Fibroblast of peridontal ligament (primary cell): ENCODE measurements around the gene FNBP1L.
"Not testable (repeated sequence)": the region's sequence is repeated elsewhere in the genome, so short reads cannot be mapped to it uniquely, and the experiment has no call there.

Experiments
- DNase-seq: peaks from one replicate; pipeline ENCODE4 v3.0.0-alpha.2; 2010; ENCODE audit errors: extremely low read depth

The FNBP1L gene

DNA sequence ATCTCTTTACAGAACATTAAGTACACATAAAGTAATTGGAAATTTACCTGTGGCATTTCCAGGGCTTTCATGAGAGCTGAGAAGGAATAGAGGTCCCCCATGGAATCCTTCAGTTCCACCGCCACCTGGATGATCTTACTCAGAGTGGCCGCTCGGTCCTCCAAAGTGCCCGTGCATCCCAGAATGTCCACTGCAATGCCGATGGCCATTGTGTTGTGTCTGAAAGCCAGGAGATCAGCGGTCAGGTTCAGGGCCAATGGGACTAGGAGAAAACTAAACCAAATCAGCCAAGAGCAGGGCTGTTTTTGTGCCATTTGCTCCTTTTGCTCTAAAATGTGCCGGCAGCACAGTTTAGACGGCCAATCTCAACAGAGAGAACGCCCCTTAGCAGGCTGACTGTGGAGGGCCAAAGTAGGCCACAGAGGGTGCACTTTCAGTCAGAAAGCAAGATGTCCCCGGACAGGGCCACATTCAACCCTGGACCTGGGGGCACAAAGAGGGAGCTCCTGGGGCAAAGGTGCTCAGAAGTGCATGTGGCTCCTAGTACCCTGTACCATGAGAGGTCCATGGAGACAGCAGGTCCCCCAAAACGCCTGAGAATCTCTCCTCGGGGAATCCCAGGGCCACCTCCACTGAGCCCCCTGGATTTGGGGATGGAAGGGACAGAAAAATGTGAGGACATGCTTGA, 123.8 kb downstream of the FNBP1L start:
- DNase-seq = no peak

DNA sequence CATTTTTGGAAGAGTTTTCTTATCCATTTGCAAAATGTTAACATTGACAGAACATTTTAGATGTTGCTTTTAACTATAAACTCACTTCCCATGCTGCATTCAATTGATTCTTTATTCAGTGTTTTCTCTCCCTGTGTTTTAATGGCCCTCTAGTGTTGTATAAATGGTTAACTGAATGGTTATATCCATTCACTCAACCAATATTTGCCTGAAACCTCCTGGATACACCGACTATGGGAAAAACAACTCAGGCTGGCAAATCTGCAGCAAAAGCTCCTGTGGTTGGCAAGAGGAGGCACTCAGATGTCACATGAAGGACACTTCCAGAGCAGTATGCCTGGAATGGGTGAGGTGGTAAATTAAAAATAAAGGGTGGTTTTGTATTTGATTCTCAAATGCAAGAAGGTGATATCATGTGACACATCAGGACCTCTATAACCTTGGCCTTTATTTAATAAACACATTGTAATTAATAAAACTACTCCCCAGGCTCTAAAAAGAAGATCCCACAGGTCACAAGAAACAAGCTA, 126.1 kb downstream of the FNBP1L start:
- DNase-seq = no peak

DNA sequence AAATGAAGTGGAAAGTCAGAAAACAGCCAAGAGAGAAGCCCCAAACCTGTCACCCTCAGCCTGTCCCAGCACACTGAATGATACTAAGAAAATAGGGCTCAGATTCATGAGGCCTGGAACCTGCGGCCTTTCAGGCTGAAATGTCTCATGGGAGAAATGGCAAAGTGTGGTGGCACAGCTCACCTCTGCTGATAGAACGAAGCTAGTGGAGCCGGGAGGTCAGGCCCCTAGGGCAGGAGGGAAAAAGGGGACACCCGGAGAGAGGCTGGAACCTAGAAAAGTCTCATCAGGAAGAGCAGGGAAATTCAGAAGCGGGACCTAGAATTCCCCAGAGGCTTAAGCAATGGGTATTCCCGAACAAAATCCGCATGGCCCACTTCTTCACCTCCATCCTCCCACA, 126.6 kb downstream of the FNBP1L start:
- no peak for DNase-seq

DNA sequence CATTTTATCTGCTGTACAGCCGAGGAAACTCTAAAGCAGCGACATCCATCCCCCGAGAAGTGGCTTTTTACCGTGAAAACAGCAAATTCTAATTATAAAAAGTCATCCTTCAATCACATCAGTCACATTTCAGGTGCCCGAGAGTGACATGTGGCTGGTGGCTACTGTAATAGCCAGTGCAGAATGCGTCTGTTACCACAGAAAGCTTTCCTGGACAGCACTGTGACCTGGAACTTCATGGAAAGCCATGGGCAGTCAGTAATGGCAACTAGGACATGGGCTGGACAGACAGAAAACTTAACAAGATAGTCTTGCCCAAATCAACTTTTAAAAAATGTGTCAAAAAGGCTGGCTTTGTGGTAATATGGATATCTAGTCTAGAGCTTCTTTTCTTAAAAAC, 127.1 kb downstream of the FNBP1L start:
- no peak for DNase-seq

DNA sequence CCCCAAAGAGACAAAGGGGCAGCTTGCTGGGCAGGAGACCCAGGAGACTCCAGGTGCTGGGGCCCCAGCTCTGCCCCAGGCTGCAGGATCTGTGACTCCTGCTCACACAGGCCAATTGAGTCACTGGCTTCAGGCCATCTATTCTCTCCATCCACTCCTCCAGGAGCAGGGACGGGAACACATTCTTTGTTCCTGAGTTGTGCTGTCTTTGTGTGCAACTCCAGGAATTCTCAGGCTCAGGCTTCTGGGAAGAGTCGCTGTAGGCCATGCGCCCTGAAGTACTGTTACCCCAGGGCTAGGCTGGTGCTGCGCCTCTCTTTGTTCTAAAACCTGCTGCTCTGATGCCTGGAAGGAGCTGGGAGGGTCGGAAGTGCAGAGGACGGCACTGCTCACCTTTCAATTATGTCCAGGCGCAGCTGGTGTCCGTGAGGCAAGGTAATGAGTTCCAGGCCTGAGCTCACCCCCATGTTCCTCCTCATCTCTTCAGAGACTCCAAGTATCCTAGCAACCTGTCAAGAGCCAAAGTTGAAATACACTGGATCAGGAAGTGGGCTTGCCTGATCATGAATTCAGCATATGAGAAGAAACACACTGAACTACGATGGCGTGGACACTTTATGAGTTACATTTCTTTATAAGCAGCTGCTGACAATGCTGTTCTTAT, 127.8 kb downstream of the FNBP1L start:
- DNase-seq = no peak

DNA sequence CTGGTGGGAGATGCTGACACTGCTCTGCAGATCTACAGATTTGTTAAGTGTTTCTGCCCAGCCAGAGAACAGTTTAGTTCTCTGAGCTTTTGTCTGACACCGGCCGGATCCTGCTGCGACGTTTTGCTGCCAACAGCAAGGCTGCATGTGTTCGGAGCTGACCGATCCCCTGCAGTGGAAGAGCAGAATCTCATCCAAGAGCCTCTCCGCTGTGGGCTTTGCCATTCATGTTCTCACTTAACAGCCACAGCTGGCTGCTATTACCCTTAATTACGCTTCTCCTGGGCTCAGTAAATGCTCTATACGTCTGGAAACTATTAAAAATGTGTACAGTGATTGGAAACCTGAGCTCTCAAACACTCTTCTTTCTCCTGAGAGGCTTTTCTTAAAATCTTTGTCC, 128.4 kb downstream of the FNBP1L start:
- DNase-seq = peak; percentile 95

DNA sequence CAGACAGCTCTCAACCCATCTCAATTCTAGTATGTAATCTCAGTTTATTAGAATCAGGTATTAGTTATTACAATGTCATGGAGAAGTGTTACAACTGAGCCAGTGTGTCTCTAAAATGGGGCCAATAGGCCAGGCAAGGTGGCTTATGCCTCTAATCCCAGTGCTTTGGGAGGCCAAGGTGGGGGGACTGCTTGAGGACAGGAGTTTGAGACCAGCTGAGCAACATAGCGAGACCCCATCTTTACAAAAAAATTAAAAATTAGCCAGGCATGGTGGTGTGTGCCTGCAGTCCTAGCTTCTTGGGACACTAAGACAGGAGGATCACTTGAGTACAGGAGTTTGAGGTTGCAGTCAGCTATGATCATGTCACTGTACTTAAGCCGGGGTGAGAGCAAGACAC, 128.8 kb downstream of the FNBP1L start:
- DNase-seq = no peak

DNA sequence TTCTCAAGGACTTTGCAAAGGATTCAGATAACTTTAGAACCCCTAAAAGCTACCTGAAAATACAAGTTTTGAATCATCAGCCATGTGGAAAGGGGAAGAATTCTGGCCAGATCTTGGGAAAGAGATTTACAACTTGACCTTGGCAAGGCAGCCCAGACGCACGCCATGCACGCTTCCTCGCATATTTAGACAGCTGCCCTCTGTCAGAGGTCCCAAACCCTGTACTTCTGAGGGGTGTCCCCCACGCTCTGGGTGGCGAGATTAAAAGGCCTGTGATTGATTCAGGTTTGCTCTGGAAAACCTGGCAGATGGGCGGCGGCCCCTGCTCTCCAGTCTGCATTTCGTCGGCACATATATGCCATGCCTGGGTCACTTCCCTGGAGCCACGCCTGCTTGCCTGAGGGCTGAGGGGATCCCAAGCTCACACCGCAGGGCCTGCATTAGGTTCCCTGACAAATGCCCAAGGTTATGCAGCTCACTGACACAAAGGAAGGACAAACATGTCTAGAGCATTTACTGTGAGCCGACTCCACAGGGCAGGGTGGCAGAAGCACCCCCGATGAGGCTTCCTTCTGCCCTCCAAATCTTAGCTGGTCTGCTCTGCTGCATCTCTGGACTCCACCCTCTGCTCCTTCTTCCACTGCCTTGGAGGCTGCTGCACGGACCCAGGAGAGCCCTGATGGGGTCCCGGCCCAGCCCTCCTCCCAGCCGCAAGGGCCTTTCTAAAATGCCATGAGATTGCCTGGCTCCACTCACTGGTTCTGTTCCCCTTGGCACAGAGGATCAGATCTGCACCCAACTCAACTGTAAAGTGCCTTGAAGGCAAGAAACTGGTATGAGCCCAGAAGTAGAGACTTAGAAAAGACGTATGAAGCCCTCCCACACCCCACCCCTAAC, 129.9 kb downstream of the FNBP1L start:
- DNase-seq = no peak

DNA sequence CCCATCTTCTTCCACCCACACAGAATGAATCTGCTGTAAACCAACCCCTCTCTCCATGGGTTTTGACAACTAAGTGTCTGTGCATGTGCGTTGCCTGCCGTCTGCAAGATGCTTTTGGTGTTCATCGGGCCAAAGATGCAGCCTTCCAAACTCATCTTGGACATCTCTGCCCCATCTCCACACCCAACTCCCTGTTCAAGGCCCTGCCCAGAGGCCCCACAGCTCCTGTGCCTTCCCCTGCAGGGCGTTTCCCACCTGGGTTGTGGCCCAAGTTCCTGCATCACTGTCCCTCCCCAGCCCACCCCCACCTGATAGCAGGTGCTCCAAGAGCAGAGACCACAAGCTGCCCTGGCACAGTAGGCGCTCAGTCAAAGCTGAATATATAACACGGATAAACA, 130.5 kb downstream of the FNBP1L start:
- DNase-seq = no peak

DNA sequence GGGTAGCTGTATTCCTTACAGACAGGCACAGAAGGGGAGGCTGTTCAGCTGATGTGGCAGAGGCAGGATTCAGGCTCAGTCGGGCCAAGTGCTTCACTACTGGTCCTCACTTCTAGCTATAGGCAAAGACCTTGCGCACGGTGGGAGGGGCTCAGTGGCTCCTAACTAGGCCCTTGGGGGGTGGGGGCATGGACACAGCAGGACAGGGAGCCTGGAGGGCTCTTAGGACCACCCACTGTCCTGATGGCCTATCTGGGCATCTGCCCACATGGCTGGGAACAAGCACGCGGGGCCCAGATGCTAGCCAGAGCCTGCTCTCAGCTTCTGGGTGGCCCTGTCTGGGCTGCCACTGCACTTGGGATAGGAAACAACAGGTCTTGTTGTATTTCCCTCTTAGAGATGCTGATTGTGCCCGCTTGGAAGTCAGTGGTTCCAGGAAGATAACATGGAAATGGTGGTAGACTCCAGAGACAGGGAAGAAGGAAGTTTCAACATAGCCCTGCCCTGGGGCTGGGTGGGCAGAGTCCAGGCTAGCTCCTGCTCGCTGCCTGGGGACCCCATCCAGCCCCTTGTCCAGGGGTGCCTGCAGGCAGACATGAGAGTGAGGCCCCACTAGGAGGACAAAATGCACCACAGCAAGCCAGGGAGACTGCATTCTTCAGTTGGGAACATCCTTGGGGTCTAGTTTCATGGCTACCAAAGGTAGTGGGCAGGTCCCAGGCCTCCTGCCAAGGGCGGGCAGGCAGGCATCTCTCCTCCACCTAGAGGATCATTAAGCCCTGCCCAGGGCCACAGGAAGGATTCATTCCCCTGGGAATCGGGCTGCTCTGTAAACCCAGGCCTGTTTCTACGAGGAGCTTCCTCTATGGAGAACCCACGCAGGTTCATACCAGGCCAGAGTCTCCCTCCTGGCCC, 131.2 kb downstream of the FNBP1L start:
- no peak for DNase-seq

DNA sequence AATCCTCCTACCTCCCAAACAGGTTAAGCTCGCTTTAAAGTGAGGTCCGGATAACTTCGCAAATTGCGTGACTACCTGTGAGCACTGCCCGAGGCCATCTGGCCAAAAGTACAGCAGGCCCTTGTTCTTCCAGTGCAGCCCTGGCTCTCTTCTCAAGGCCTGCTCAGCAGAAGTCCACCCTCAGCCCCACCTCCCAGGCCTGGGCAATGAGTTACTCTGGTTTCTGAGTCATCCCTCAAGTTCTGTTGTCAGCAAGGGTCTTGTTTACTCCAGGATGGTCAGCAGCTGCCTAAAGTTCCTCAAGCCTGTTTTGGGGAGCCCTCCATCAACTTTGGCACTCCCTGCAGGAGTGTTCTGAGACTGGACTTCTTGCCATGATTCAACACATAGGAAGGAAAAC, 132.0 kb downstream of the FNBP1L start:
- DNase-seq = peak; percentile 96

DNA sequence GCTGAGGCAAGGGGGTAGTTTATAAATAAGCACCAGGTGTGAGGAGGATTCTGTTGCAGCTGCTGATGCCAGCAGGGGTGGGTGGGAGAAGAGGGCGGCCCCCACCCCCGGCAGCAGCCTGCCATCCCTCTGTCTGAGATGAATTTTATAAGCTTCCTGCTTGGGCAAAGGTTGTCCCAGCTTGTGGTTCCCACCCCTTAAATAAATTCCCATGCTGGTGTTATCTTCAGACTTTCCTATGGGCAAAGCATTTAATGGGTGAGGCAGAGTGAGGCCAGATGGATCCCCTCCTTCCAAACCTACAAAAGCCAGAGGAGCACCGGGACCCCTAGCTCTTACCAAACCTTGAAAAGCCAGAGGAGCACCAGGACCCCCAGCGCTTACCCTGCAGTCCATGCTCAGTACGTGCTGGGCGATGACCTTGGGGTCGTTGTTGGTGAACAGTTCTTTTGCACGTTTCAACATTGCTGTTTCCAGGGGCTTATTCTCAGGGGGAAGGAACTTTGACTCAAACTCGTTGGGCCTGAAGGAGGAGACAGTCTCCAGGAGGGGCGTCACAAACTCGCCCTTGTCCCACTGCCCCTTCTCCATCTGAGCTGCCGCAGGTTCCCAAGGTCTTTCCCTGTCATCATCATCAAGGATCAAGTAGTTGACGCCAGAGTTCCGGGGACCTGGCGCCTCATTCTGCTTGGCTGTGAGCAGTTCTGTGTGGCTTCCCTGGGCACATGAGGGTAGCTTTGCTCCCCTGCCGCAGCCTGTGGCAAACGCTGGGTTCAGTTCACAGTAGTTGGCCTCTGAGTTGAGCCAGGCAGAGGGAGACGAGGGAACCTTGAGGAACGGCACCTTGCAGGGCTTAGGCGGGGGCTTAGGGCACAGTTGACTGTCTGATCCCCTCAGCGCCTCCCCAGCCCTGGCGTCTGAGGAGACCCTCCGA, 134.3 kb downstream of the FNBP1L start:
- no peak for DNase-seq

DNA sequence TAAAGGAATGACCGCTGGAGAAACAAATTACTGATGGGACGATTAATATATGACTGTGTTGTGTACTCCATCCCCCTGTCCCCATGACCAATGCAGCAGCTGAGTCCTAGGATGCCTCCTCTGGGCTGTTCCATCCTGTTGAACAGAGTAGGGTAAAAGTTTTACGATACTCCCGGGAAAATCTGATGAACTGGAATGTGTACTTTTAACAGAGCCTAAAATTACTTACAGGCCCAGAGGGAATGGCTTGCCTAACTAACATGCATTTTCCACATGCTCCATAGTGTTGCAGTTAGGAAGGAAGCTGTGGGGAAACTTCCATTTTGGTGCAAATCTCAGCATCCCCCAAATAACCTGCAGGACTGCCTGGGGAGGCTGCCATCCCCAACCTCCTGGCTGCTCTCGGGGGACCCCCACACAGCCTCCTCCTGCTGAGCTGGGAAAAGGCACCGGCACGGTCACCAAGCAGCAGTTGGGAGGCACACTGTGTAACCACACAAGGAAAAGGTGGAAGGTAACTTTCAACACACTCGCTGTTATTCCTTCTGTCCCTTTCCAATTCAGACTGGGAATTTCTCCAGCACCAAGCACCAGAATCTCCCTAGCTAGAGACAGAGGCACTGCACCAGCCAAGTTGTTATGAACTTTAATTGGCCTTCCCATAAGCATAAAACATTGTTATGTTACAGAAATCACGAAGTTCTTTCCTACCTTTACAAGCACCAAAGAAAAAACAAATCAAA, 136.5 kb downstream of the FNBP1L start:
- DNase-seq = peak; percentile 79

DNA sequence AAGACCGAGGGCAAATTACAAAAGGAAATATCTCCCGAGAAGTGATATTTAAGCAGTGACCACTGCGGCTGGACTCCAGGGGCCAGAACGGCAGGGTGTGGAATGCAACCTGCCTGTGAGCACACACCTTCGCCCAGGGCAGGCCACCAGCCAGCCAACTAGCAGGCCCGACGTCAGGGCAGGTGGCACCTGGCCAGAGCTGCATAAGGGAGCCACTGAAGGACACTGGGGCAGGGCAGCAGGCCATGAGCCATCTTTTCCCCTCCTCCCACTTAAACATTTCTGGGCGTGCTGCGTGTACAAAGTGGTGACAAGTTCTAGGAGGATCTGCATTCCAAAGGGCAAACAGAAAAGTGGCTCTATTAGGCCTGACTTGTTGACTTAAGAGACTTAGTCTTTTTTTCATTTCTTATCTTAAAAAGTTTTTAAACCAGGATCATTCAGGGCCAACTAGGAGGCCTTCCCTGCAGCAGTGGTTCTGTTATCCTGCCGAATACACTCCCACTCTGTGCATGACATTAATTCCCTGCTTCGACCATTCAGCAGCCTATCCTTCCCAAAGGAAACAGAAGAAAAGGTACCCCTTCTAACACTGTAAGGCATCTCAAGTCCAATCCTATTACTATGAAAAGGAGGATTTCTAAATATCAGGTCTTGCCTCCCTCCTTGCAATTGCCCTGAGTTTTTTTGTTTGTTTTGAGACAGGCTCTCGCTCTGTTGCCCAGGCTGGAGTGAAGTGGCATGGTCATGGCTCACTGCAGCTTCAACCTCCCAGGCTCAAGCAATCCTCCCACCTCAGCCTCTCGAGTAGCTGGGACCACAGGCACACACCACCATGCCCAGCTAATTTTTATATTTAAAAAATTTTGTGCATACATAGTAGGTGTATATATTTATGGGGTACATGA, 137.4 kb downstream of the FNBP1L start:
- DNase-seq = no peak

DNA sequence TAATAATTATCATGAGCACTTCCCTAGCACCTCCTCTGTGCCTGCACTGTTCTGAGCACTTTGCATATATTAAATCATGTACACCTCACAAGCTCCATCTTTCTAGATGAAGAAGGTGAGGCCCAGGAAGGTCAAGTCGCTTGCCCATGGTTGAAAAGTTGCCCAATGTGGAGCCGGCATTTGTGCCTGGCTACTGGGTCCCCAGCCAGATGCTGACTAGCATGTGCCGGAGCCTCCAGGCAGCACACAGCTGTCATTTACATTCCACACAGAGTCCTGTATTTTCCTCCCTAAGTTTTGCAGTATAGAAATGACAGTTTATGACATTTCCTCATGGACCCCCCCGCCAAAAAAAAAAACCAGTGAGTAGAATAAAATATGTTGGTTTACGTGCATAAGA, 139.4 kb downstream of the FNBP1L start:
- DNase-seq = no peak

DNA sequence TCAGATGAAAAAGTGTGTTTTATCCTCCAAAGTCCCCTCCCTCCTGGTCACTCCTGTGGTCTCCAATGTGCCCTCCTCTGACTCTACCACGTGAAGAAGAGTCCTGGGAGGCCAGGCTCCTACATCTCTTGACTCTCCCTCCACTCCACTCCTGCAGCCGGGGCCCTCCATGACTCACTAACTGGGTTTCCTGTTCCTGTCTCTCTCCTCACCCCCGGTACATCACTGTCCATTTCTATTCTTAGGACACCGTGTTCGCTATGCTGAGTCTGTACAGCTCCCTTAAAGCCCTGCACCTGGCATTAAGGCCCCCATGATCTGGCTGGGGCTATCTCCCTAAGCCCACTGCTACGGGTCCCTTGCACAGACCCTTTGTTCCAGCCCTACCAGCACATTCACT, 140.3 kb downstream of the FNBP1L start:
- DNase-seq = no peak

DNA sequence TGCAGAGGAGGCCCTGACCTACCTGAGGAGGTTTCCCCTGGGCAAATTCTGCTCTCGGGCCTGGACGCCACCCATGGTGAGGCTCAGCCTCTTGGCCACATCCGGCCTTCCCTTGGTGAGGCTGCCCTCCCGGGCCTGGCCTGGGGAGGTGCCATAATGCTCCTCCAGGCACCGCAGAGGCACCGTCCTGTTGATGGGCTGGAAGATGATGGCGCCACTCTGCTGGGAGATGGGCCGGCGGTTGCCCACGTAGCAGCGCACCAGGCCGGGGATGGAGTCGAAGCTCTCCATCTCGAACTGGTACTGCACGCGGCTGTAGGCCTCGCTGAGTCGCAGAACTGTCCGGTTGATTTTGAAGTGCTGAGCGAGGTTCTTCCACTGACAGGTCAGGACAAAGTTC, 141.0 kb downstream of the FNBP1L start:
- DNase-seq = no peak

DNA sequence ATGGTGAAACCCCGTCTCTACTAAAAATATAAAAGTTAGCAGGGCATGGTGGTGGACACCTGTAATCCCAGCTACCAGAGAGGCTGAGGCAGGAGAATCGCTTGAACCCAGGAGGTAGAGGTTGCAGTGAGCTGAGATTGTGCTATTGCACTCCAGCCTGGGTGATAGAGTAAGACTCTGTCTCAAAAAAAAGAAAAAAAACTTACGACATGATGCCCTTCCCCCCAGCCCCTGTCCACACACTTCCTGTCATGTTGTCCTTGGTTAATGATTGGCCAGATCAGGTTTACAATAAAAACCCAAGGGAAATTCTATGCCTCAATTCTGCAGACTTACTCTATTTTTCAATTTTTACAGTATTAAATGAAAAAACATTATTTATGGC, 143.4 kb downstream of the FNBP1L start:
- not testable (repeated sequence) for DNase-seq
